B cell (primary cell): Measurements from ENCODE around the gene GNG13. TPM values are rescaled to one million over a fixed set of nuclear protein-coding genes. Genes with fewer than 3 reads are reported as not detected.

ENCODE experiments used
- ATAC-seq: fragments of 200-7000 bp; cut with Tn5 transposase; one replicate; pipeline ENCODE4 v1.10.0; 2021; ENCODE audit warnings: low read depth, mild to moderate bottlenecking, moderate number of reproducible peaks, moderate library complexity
- CTCF ChIA-PET: fragments of 350-600 bp; sonication (Branson Sonifier 250); formaldehyde crosslinking; loops from one replicate; lab custom pipeline; 2021; ENCODE audit warnings: antibody characterized with exemption, inconsistent platforms; lab: Charles Lee
- POLR2A ChIA-PET: fragments of 350-600 bp; sonication (Branson Sonifier 250); formaldehyde crosslinking; loops from one replicate; lab custom pipeline; 2021; ENCODE audit warnings: antibody characterized with exemption; lab: Charles Lee
- DNase-seq: peaks from one replicate; pipeline ENCODE4 v3.0.0; 2013
- H2AFZ ChIP-seq: 2 replicates; pipeline ENCODE4 v1.6.1; 2012; ENCODE audit warnings: mild to moderate bottlenecking, low read depth, low read length; ENCODE audit not compliant: insufficient read depth, poor library complexity, severe bottlenecking
- H3K27ac ChIP-seq, 2 donors: 1 replicate in 1 of 2; 2 replicates in 1 of 2; pipeline ENCODE4 v1.5.1; 2012 to 2013; ENCODE audit warnings: low read length in 2 of 2, mild to moderate bottlenecking in 2 of 2, moderate library complexity in 1 of 2
- H3K27me3 ChIP-seq, 4 experiments: fragments of 200-600 bp in 1 of 4; sonication (generic) in 1 of 4; replicated peaks in 1 of 4; 1 replicate in 2 of 4; 2 replicates in 2 of 4; pipeline versions ENCODE4 v1.6.1 to v1.7.0; 2013 to 2016; ENCODE audit warnings: low read length in 3 of 4, mild to moderate bottlenecking in 2 of 4, mixed read lengths in 1 of 4, moderate library complexity in 1 of 4; ENCODE audit not compliant: insufficient read depth in 4 of 4, control insufficient read depth in 3 of 4; ENCODE audit errors: control extremely low read depth in 1 of 4
- H3K36me3 ChIP-seq, 2 experiments: replicated peaks in 1 of 2; 1 replicate in 1 of 2; 2 replicates in 1 of 2; pipeline versions ENCODE4 v1.6.1 to v1.7.1; 2013; ENCODE audit warnings: low read length in 1 of 2; ENCODE audit not compliant: insufficient read depth in 2 of 2, control insufficient read depth in 1 of 2; ENCODE audit errors: control extremely low read depth in 1 of 2, extremely low read depth in 1 of 2
- H3K4me1 ChIP-seq, 2 donors: fragments of 200-600 bp in 1 of 2; sonication (generic) in 1 of 2; 1 replicate in 1 of 2; 2 replicates in 1 of 2; pipeline versions ENCODE4 v1.5.1 to v1.6.1; 2013 to 2017; ENCODE audit warnings: low read length in 2 of 2; ENCODE audit not compliant: control insufficient read depth in 2 of 2, insufficient read depth in 2 of 2
- H3K4me2 ChIP-seq: replicated peaks from 2 replicates; pipeline ENCODE3; 2012; ENCODE audit warnings: mild to moderate bottlenecking, low read depth, low read length; ENCODE audit not compliant: poor library complexity, severe bottlenecking
- H3K4me3 ChIP-seq, 5 experiments: fragments of 200-600 bp in 1 of 5; sonication (generic) in 1 of 5; 1 replicate in 3 of 5; 2 replicates in 2 of 5; pipeline versions ENCODE4 v1.5.1 to v1.7.0; 2011 to 2016; ENCODE audit warnings: low read length in 4 of 5, mild to moderate bottlenecking in 4 of 5, low read depth in 2 of 5, control low read depth in 1 of 5, moderate library complexity in 1 of 5; ENCODE audit not compliant: insufficient read depth in 1 of 5; ENCODE audit errors: control extremely low read depth in 1 of 5, extremely low read depth in 1 of 5
- H3K79me2 ChIP-seq: fragments of 200-600 bp; sonication (generic); one replicate; pipeline ENCODE4 v1.6.0; 2016; ENCODE audit warnings: low read length; ENCODE audit not compliant: control insufficient read depth, insufficient read depth
- H3K9ac ChIP-seq: fragments of 200-600 bp; sonication (generic); 2 replicates; pipeline ENCODE4 v1.6.1; 2017; ENCODE audit warnings: mild to moderate bottlenecking, low read length, moderate library complexity
- H3K9me3 ChIP-seq, 3 donors: one replicate each; pipeline versions ENCODE4 v1.6.1 to v1.7.1; 2013; ENCODE audit warnings: low read length in 2 of 3; ENCODE audit not compliant: control insufficient read depth in 2 of 3, insufficient read depth in 1 of 3; ENCODE audit errors: control extremely low read depth in 1 of 3
- H4K20me1 ChIP-seq: 2 replicates; pipeline ENCODE4 v1.6.0; 2012; ENCODE audit warnings: mild to moderate bottlenecking, low read length; ENCODE audit not compliant: insufficient read depth, control insufficient read depth, poor library complexity, severe bottlenecking
- H3K27ac Mint-ChIP-seq: one replicate; pipeline ENCODE4 v1.8.0; 2021; ENCODE audit warnings: mixed read lengths
- H3K27me3 Mint-ChIP-seq: one replicate; pipeline ENCODE4 v1.8.0; 2021; ENCODE audit warnings: mixed read lengths
- H3K4me1 Mint-ChIP-seq: one replicate; pipeline ENCODE4 v1.8.0; 2021; ENCODE audit warnings: mixed read lengths
- H3K4me3 Mint-ChIP-seq: one replicate; pipeline ENCODE4 v1.8.0; 2021; ENCODE audit warnings: mixed read lengths
- H3K9me3 Mint-ChIP-seq: one replicate; pipeline ENCODE4 v1.8.0; 2022; ENCODE audit warnings: mixed read lengths; ENCODE audit not compliant: insufficient read depth
- EZH2 ChIP-seq: IDR thresholded peaks from 2 replicates; pipeline ENCODE4 v1.6.1; 2012; ENCODE audit warnings: borderline replicate concordance, low read depth, mild to moderate bottlenecking, moderate library complexity, low read length; ENCODE audit not compliant: insufficient read depth, poor library complexity, severe bottlenecking
- WGBS: methylation state at CpG from one replicate; pipeline ENCODE4 v1.1.5; 2013; ENCODE audit warnings: missing lambda C conversion rate; ENCODE audit not compliant: insufficient coverage; 5-methylcytosine and 5-hydroxymethylcytosine counted together
- intact Hi-C: fragments of 100-400 bp; cut with micrococcal nuclease; formaldehyde crosslinking; loops from one replicate; pipeline ENCODE4 v1.10.0; 2022
- polyA plus RNA-seq: library from polyadenylated mRNA; depleted of rRNA; stranded (reverse); fragments of >200 nt; gene quantifications from 2 replicates; pipeline ENCODE4 v1.2.3, GENCODE V29; 2012
- total RNA-seq, 2 donors: library from RNA; stranded (reverse); fragments of 120-200 nt in 1 of 2; gene quantifications; 1 replicate in 1 of 2; 2 replicates in 1 of 2; pipeline versions ENCODE4 v1.2.3 to v1.2.4, GENCODE V29; 2013 to 2022
- TF ChIP-seq, protein P1 (sequence below): fragments of 200-600 bp; IDR thresholded peaks from one replicate; pipeline ENCODE4 v1.8.0; 2022; ENCODE audit warnings: antibody characterized with exemption, mild to moderate bottlenecking

Gene GNG13
- total and polyA plus RNA-seq, 2 donors (not counting 1 experiment from before 2014, with no cell fraction given) = not detected

DNA sequence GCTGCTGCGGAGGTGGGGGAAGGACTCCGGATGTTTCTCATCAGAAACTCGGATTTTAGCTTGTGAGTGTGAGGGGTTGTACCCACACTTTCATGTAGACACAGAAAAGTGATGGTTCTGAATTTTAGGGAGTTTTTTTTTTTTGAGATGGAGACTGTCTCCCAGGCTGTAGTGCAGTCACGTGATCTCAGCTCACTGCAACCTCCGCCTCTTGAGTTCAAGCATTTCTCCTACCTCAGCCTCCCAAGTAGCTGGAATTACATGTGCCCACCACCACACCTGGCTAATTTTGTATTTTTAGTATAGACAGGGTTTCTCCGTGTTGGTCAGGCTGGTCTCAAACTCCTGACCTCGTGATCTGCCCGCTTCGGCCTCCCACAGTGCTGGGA lies 22.4 kb upstream of the GNG13 start:
- intact Hi-C loops = no loop called here
- no peak overlapping the region for H3K9ac ChIP-seq
- H3K79me2 ChIP-seq = no peaks in the 10 kb centered on the region
- ChIA-PET CTCF (no interaction called here), POLR2A (no interaction called here)
- Mint-ChIP-seq H3K27ac (no peak overlapping the region), H3K27me3 (peaks cover 23% of the 10 kb centered on the region), H3K9me3 (no peaks in the 10 kb centered on the region), H3K4me3 (no peak overlapping the region), H3K4me1 (peaks cover 12% of the 10 kb centered on the region)
- H3K4me1 ChIP-seq = peaks cover 0 to 9% of the 10 kb centered on the region in 2 donors
- no peak overlapping the region for H2AFZ ChIP-seq
- no peak for TF ChIP-seq EZH2
- TF ChIP-seq, protein P1, sequence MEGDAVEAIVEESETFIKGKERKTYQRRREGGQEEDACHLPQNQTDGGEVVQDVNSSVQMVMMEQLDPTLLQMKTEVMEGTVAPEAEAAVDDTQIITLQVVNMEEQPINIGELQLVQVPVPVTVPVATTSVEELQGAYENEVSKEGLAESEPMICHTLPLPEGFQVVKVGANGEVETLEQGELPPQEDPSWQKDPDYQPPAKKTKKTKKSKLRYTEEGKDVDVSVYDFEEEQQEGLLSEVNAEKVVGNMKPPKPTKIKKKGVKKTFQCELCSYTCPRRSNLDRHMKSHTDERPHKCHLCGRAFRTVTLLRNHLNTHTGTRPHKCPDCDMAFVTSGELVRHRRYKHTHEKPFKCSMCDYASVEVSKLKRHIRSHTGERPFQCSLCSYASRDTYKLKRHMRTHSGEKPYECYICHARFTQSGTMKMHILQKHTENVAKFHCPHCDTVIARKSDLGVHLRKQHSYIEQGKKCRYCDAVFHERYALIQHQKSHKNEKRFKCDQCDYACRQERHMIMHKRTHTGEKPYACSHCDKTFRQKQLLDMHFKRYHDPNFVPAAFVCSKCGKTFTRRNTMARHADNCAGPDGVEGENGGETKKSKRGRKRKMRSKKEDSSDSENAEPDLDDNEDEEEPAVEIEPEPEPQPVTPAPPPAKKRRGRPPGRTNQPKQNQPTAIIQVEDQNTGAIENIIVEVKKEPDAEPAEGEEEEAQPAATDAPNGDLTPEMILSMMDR = no peak
- H3K4me2 ChIP-seq = no peak overlapping the region
- WGBS = 95% methylated on average over 4 of the region's 9 CpGs
- ATAC-seq (no peak), DNase-seq (no peak)
- H3K27me3 ChIP-seq = peaks cover 0 to 22% (median 5%) of the 10 kb centered on the region in 4 experiments
- no peaks in the 10 kb centered on the region for H4K20me1 ChIP-seq
- no peaks in the 10 kb centered on the region for H3K36me3 ChIP-seq
- H3K4me3 ChIP-seq = no peak overlapping the region
- H3K9me3 ChIP-seq = peaks cover 0 to 12% (median 0%) of the 10 kb centered on the region in 3 donors
- no peak overlapping the region for H3K27ac ChIP-seq

DNA sequence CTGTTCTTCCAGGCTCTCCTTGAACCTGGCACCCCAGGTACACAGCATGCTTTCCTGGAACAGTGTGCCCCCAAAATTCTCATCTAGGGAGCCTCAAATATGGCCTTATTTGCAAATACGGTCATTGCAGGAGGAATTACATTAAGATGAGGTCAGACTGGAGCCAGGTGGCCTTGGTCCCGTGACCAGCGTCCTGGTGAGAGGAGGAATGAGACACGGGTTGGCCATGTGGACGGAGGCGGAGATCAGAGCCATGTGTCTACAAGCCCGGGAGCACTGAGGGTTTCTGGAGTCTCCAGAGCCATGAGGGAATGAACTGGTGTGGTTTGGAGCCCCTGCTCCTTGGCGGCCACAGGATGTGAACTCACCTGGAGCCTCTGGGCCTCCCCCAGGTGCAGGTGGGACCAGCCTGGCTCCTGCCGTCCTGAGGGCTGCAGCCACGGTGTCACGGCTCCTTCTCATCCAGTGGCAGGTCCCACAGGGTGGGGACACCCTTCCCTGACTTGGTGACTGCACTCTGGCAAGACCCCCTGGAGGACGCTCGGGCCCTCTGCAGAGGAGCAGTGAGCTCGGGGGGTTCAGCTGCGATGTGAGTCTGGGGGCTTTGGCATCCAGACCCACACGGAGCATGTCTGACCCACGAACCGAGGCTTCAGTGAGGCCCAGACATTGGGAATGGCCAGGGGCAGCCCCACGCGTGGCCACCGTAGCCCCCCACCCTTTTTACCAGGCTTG lies 21.8 kb upstream of the GNG13 start:
- no peaks in the 10 kb centered on the region for H3K9me3 Mint-ChIP-seq
- Histone ChIP-seq H3K27ac (no peak overlapping the region), H3K4me2 (no peak overlapping the region), H3K9me3 (peaks cover 0 to 12% (median 0%) of the 10 kb centered on the region in 3 donors), H4K20me1 (no peaks in the 10 kb centered on the region), H3K4me3 (no peak overlapping the region), H3K36me3 (no peaks in the 10 kb centered on the region), H3K79me2 (no peaks in the 10 kb centered on the region), H3K4me1 (peaks cover 0 to 9% of the 10 kb centered on the region in 2 donors), H2AFZ (no peak overlapping the region), H3K27me3 (peaks cover 0 to 27% (median 7%) of the 10 kb centered on the region in 4 experiments), H3K9ac (no peak overlapping the region)
- 91% methylated on average over 18 of the region's 21 CpGs for WGBS
- H3K27me3 Mint-ChIP-seq = peaks cover 23% of the 10 kb centered on the region
- intact Hi-C loops = no loop called here
- peaks cover 12% of the 10 kb centered on the region for H3K4me1 Mint-ChIP-seq
- ChIA-PET POLR2A (no interaction called here), CTCF (no interaction called here)
- H3K4me3 Mint-ChIP-seq = no peak overlapping the region
- TF ChIP-seq, protein P1 = no peak
- no peak for TF ChIP-seq EZH2
- ATAC-seq = no peak
- no peak for DNase-seq
- no peak overlapping the region for H3K27ac Mint-ChIP-seq
